GM18520 (cell line): Measurements from ENCODE around the gene TEAD3.

Experiments used
- ATAC-seq: cut with Tn5 transposase; IDR thresholded peaks from one replicate; pipeline ENCODE4 v1.9.1; 2021; ENCODE audit not compliant: unreplicated experiment

Gene TEAD3

DNA sequence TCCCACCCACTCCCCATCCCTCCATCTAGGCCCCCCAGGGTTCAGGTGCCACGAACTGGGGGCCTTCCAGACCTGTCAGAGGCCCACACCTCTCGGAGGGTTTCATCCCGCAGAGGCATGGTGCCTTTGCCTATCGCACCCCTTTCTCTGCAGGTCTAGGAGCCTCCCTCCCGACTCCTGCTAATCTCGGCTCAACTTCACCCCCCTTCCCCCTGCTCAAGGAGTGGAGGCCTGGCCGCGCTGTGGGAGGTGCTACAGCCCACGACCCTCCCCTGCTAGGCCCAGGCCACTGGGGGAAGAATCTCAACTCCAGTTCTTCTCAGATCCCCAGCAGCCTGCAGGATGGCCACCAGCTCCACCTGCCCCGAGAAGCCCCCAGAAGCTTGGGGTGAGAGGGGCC is 15.9 kb upstream of the TEAD3 start, which contains the start of gene TULP1:
Gene TULP1, minus strand, starts transcription at position 157 of the 400 bp plus-strand sequence. Its CDS starts 38 bp downstream, at position 119.
- ATAC-seq = no peak

DNA sequence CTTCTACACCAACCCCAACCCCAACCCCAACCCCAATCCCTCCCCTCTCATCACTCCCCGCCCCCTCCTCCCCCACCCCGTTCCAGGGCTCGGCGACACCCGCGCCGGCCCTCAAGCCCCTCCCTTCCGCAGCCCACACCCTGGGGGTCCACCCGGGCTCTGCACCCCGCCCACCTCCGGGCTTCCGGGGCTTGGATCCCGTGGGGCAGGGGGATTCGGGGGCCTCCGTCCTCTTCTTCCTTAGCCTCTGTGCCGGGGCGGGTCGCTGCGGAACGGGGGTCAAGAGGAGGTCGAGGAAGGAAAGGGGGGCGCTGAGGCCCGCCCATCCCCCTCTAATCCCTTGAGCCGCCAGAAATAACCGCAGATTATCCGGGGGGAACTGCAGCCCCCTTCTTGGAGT is 15.1 kb upstream of the TEAD3 start:
- ATAC-seq = no peak

DNA sequence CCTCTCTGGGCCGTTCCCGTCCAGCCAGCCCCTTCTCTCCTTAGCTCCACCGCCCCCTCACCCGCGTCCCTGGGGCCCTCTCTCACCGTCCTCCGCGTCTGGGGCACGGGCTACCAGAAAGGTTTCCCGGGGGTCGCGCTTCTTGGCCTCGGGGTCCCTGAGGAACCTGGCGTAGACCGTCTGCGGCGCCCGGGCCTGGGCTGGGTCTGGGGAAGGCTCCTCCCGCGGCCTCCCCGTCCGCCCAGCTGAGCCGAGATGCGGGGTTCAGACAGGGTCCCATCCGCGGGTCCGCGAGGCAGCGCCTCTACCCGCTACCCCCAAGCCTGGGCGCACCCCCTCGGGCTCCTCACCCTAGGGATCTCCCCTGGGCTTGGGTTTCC is 14.7 kb upstream of the TEAD3 start:
- no peak for ATAC-seq

DNA sequence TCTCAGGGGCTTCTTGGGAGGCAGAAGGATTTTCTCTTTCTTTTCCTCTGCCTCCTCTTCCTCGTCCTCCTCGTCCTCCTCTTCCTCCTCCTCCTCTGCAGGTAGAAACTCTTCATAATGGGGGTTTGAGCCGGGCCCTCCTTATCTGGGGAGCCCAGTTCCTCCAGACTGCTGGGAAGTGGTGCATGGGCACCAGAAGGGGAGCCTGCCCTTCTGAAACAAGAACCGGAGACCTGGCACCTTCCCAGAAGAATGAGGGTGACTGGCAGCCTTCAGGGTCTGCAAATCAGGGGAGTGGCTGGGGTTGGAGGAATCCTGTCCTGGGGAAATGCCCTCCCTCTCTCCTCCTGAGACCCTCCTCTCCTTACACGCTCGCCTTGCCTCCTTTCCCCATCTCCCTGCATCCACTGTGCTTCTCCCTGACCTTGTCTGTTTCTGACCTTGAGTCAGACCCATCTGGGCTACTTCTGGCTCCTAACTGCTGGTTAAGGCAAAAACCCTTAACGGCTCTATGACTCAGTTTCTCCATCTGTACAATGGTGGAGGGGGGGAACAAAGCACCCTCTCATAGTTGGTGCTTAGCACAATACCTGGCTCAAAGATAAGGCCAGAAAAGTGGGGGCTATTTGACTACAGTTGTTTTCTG is 14.2 kb upstream of the TEAD3 start:
- ATAC-seq = no peak

DNA sequence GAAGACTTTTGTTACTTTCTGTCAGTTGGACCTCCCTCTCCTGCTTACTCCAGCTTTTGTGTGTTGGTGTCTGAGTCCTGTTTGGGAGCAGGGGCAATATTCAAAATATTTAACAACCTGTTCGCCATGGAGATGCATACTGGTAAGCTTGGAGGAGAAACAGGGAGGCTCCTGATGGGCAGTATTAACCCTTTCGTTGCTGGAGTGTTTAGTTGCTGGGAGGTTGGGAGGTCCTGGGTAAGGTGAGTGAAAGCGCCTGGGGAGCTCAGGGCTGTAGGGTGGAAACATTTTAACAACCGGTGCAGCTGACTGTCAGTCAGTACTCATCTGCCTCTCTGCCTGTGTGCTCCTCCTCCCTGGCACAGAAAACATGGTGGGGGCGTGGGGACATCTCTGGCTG is 11.7 kb upstream of the TEAD3 start:
- no peak for ATAC-seq

DNA sequence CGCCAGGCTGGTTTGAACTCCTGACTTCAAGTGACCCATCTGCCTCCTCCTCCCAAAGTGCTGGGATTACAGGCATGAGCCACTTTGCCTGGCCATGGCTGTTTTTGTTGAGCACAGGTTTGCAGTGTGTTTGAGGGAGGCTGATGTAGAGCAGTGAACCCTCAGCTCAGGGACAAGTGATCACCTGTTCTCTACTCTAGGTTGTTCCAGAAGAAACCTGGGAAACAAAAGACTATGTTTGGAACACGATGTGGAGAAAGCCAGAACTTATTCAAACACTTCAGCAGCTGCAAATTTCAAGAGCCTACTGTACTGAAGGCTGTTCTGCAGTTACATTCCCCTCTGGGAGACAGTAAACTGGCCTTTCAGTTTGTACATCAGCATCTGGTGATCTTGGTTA is 11.1 kb upstream of the TEAD3 start:
- no peak for ATAC-seq

DNA sequence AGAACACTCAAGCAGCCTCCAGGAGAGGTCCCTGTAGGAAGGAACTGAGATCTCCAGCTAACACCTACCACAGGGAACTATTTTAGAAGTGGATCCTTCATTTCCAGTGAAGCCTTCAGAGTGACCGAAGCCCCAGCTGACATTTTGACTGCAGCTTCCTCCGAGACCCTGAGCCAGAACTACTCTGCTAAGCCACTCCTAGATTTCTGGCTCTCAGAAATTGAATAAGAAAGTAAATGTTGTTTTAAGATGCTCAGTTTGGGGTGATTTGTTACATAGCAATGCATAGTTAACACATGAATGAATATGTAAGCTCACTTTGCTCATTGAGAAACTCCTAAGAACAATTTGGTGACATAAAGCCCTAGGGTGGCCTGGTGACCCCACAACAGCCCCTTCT is 10.3 kb upstream of the TEAD3 start:
- ATAC-seq = no peak

DNA sequence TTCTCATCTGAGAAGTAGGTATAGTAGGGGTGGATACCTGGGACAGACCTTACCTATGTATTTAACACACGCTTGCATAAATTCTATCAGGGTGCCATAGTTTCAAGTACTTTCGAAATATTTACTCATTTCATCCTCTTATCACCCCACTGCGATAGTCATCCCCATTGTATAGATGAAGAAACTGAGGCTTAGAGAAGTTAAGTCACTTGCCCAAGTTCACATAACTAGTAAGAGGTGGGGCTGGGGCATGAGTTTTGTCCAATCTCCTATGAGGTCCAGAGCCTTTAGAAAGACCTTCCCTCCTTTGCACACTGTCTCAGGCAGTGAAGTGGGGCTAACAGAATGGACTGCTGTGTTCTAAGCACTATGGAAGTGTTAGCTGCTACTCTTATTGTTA is 9.7 kb upstream of the TEAD3 start:
- no peak for ATAC-seq

DNA sequence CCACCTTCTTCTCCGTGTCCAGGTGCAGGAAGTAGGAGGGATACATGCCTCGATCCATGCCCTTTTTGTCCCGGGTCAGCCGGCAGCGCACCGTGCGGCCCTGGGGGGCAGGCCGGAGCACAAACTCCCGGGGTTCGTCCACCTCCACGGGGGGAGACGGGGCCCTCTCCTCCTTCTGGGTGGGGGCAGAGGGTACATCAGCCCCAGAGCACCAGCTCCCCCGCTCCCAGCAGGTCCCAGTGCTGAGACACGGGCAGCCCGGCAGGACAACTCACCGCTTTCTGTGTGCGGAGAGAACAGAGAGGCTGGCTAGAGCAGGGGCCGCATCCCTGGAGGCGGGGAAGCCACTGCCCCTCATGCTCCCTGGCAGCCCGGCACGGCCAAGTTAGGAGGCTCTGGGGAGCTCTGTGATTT is 9.1 kb upstream of the TEAD3 start:
- ATAC-seq = no peak

DNA sequence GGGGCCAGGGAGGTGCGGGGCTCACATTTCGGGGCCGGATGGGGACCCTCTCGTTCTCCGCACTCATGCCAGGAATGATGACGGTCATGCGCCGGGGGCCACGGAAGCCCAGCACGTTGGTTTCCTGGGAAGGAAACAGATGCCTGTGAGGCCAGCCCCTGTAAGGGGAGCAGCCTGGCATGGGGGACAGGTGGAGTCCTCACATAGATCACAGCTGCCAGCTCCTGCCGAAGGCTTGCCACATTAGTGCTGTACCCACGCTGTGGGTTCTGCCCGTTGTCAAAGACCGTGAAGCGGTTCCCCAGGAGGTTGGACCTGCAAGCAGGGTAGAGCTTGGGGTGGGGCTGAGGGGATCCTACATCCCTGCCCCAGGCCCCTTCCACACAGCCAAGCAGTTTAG is 6.7 kb upstream of the TEAD3 start:
- no peak for ATAC-seq

DNA sequence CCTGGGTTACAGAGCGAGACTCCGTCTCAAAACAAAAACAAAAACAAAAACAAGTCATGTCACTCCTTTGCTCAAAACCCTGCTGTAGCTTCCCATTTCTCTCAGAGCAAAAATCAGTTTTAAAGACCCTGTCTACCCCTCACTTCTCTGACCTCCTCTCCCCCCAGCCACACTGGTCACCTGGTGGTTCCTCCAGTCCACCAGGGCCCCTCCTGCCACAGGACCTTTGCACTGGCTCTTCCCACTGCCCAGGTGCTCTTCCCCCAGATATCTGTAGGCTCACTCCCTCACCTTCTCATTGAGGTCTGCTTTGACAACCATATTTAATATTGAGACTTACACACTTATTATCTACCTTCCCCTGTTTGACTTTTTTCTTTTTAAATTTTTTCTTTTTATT is 4.9 kb upstream of the TEAD3 start:
- no peak for ATAC-seq

DNA sequence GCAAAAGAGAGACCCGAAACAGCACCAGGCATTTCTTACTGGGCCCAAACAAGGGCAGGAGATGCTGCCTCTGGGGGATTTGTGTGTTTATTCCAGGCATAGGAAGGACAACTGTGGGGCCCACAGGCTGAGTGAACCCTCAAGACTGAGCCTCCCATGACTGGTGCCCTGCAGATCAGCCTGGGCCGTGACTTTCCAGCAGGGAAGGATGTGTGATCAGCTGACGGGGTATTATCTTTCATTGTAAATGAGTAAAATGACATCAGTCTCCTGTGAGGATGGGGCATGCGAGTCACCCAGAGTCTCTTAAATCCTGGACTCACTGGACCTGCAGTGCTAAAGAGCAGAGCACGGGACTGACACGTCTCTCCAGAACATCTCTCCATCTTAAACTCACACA is 3.9 kb upstream of the TEAD3 start:
- no peak for ATAC-seq

DNA sequence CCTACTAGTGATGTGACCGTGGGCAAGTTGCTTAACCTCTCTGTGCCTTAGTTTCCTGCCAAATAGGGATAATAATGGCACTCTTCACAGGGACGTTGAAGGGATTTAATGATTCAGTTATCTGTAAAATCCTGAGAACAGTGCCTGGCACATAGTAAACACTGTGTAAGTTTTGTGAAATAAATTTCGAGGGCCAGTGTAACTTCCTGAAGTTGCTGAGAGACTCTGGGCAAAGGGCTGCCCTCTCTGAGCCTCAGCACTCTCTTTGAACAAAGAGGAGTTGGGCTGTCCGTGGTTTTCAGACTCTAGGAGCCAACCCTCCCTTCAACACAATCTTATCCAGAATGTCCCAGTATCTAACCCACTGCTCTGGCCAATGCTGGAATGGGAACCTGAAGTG is 2.5 kb upstream of the TEAD3 start:
- ATAC-seq = no peak

DNA sequence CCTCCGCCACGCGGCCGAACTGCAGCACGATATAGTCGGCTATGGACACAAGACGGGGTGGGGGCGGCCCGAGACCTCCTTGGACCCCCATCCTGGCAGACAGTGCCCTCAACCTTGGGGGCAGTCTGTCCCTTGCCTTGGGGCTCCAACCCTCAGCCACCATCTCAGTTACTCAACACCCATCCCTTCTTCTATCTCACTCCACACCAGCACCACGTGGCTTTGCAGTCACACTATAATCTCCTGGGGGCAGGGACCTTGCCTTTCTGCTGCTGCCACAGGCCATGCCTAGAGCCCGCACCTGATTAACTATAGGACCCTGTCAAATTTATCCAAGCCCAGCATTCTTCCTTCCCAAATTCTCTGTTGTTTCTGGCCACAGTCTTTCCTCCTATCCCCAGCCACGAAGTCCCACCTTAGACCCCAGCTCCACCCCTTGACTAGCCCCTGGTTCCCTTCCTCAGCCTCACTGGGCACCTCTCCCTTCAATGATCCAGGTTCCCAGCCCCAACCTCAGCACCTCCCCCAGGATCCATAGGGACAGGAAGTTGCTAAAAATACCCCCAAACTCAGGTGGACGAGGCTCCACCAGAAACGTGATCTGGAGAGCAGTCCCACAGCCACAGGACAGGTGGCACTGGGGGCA is 1.7 kb upstream of the TEAD3 start:
- no peak for ATAC-seq

DNA sequence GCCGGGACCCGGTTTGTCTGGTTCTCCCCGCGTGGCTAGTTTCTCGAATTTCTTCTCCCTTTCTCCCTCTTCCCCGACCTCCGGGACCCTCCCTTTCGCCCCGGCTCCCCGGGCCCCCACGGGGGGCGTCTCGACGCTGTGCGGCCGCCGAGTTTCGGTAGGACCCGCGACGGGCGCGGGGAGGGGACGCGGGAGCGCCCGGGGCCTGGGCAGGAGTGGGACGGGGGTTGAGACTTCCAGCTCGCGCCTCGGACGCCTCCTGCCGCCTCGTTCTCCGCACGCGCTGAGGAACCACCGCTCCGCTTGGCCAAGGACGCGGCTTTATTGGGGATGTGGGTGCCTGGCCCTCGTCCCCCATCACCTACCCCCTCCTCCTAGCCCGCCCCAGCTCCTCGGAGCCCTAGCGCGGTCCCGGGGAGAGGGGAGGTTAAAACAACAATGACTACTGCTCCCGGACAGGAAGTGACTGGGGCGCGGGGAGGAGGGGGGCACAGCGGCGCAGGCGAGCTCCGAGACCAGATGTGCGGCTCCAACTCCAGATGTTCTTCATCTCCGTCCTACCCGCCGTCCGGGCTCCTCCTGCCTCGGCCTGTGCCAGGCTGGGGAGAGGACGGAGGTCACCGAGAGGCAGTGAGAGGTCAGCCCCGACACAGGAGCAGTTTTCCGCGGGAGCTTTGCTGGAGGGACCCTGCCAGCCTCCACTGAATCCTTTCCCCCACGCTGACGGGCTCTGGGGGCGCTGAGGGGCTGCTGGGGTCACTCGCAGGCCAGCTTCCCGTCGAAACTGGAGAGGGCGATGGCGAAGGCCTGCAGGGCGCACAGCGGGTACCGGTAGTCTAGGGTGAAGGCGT is 917 bp upstream of the TEAD3 start:
- no peak for ATAC-seq

DNA sequence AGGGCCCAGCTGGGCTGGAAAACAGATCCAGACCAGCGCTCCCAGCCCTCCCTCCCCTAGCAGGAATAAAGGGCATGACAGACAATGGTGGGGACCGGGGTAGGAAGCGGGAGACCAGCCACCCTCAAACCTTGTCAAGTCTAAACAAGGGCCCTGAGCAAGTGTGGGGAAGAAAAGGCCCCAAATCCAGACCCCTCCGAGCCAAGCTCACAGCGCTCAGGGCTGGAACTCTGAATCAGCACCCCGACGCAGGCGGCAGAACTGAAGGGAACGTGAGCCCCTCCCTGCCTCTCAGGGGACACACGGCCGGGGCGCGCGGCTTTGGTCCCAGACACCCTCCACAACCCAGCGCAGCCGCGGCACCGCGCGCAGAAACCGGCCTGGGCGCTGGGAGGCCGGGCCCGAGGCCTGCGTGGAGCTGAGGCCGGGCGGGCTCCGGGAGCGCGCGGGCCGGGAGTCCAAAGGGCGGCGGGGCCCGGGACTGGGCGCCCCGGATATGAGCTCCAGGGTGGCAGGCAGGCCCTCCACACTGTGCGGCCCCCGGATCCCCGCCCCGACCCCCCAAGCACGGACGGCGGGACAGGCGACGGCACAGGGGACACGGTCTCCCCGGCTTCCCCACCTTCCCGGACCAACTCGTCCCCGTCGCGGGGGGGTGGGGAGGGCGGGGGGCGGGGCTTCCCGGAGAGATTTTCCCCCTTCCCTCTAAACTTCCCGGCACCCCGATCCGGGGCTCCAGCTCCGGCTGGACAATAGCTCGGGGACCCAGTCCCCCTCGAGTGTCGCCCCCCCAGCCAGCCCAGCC is 641 bp downstream of the TEAD3 start:
- ATAC-seq = no peak

DNA sequence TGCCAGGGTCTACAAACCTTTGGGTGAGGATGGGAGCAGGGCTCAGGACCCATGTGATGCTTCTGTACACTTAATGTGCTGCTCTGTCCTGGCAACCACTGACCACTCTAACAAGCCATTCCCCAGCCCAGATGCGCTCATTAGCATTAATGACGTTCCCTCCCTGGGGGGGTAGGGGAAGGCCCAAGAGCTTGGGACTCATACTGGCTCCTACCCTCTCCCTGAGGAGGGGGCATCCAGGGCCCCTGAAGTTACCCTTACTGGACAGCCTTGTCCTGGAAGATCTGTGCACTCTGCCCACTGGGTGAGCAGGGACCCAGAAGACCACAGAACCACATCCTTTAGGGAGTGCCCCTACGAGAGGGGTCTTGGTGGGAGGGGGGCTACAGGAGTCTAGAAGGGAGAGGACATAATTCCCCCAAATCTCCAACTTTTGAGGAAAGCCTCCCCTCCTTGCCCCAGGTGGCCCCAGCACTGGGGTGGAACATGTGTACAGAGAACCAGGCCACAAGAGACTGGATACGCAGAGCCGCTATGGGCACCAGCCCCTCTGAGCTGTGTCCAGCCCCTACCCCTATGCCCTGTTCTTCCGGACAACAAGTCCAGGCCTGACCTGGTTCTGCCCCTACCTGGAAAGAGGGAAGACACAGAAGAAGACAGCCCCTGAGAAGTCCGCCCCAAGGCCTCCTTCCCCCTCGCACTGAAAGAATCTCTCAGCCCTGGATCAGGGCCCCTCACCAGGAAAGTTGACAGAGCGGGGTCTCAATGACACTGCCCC is 1.4 kb downstream of the TEAD3 start:
- no peak for ATAC-seq

DNA sequence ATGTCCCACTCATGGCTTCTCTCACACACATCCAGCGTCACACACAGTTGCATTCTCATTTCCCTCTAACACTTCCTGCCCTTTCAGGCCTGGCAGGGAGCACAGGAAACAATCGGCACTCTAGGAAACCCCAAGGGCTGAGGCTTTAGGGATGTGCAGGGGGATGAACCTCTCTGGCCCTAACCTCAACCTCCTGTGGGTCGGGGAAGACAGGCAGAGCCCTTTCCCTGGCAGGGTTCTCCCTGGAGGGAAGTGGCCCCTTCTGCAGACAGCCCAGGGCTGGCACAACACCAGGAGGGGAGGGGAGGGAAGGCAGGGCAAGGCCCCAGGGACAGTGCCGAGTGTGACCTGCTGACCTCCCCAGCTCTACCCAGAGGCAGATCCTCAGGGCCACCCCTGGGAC is 2.7 kb downstream of the TEAD3 start:
- no peak for ATAC-seq

DNA sequence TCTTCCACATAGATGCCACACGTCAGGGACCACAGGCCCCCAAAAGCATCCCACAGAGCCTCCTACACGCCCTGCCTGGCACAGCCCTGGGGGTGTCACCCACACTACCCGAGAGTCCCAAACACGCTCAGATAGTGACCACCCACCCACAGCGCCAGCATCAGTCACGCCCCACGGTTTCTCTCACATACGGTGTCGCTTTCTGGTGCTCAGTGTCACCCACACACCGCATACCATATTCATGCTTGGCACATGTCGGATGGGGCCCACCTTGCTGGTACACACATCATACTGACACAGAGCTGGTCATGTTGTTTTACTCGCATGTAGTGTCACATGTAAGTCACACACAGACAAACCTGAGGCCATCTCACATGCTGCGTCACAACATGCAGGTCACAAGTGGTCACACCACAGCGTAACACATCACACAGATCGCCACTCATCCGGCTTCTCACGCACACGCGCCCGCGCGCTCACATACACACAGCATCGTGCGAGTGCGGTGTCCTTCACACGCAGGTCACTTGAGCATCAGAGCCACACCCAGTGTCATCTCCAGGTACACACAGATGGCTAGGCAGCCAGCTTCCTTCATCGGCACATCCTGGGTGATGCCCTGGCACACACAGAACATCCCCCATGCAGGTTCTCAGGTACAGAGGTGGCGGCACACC is 3.4 kb downstream of the TEAD3 start:
- no peak for ATAC-seq

DNA sequence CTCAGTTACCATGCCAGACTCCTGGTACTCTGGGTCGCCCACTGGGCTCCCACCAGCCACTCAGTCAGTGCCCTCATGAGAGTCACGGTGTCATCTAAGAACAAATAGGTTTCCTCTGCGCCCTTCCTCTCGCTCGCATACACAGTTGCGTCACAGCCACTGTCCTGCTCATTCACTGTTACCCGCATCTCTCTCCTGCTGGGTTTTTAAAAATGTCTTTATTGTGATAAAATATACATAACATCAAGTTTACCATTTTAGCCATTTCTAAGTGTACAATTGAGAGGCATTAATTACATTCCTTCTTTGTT is 4.0 kb downstream of the TEAD3 start:
- no peak for ATAC-seq
